SU-DHL-6 (cell line): ENCODE measurements around the gene PTRH1.

Source experiments
- CTCF ChIP-seq: fragments of 200-600 bp; sonication (generic); IDR thresholded peaks from one replicate; pipeline ENCODE4 v1.5.1; 2017; ENCODE audit warnings: antibody characterized with exemption, mild to moderate bottlenecking, low read length, moderate library complexity; ENCODE audit not compliant: insufficient read depth, poor library complexity, severe bottlenecking
- EZH2phosphoT487 ChIP-seq: fragments of 200-600 bp; sonication (generic), shearing (Covaris generic); conservative IDR thresholded peaks from 2 replicates; pipeline ENCODE4 v1.6.1; 2018; ENCODE audit warnings: mild to moderate bottlenecking, antibody characterized with exemption, low read length, moderate library complexity, mixed read lengths

GRCh38 chr9:127707766-127708165, 7.7 kb downstream of the PTRH1 start:
- peak; percentile 28 for TF ChIP-seq CTCF
- TF ChIP-seq EZH2phosphoT487 = no peak
